Measurements from ENCODE around the gene ARHGEF25. TPM values are rescaled to one million over a fixed set of nuclear protein-coding genes. Genes with fewer than 3 reads are reported as not detected.

Gene ARHGEF25
- total RNA-seq, 6 donors from 2014 or later: 6.6 to 78.6 (median 8.2) TPM

- no peaks in the 10 kb centered on the region for H3K27me3 ChIP-seq
- ATAC-seq (ENCODE audit: low FRiP score in 2 of 2) (no peak), DNase-seq (no peak)
- H3K9me3 ChIP-seq: no peaks in the 10 kb centered on the region
- H3K36me3 ChIP-seq: no peaks in the 10 kb centered on the region
- H3K4me3 ChIP-seq: no peak overlapping the region
- no peaks in the 10 kb centered on the region for H3K4me1 ChIP-seq
- H3K27ac ChIP-seq: no peak overlapping the region
- WGBS, 2 donors: 84% methylated on average over 9 of the region's 9 CpGs
- TF ChIP-seq EP300 (IDR thresholded peaks at IDR 0.05) (no peak), POLR2A (IDR thresholded peaks at IDR 0.05) (no peak), POLR2AphosphoS5 (IDR thresholded peaks at IDR 0.05) (no peak), CTCF (IDR thresholded peaks at IDR 0.05) (no peak)
These were observed 34.5 kb upstream of the ARHGEF25 start for GRCh38 chr12:57576613-57577160.

DNA sequence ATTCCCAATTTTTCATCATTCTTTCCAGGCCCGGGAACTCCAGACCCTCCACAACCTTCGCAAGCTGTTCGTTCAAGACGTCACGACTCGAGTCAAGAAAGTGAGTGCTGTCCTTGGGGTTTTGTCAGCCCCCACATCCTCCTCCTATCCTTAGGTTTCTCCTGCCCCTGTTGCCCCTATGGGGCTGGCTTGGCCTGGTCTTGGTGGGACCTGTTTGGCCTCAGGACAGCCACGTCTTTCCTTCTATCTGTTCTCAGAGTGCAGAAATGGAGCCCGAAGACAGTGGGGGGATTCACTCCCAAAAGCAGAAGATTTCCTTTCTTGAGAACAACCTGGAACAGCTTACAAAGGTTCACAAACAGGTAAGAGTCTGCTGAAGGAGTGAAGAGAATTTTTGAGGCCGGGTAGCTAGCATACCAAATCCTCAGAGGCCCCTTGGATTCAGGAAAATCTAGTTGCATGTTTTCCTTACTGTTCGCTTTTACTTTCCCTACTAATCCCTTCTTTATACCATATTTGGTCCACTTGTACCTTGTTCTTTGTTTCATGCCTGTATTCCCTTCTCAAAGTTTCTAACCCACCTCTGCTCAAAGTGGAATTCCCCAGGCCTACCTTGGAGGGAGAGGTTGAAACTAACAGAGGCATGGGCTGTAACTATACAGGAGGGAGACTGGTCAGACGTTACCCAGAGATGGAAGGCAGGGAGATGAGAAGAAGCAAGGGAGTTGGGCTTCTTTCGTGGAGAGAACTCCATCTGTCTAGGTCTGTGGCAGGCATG, 33.1 kb upstream of the ARHGEF25 start:
- TF ChIP-seq POLR2AphosphoS5 (IDR thresholded peaks at IDR 0.05) (no peak), POLR2A (IDR thresholded peaks at IDR 0.05) (no peak), EP300 (IDR thresholded peaks at IDR 0.05) (no peak), CTCF (IDR thresholded peaks at IDR 0.05) (no peak)

DNA sequence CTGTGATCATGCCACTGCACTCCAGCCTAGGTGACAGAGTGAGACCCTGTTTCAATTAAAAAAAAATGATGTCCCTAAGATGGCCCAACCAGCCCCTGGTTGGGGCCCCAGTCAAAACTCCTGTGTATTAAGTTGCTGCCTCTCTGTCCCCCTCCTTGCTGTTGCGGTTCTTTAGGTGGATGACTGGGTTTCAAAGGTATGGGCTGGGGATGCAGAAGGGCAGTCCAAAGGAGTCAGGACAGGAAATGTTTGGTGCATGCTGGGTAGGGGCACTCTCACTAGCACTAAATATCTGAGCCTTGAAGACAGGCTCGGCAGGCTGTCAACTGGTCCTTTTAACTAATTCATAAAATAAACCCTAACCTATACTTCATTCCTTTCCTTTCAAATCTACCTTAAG, 32.2 kb upstream of the ARHGEF25 start:
- WGBS, 2 donors: 50 to 88% methylated on average over 1 to 2 of the region's 2 CpGs
- no peak for TF ChIP-seq CTCF (IDR thresholded peaks at IDR 0.05)
- no peak for TF ChIP-seq POLR2A (IDR thresholded peaks at IDR 0.05)
- no peak for TF ChIP-seq POLR2AphosphoS5 (IDR thresholded peaks at IDR 0.05)
- no peak for TF ChIP-seq EP300 (IDR thresholded peaks at IDR 0.05)
- H3K36me3 ChIP-seq: no peaks in the 10 kb centered on the region
- ATAC-seq (ENCODE audit: low FRiP score in 2 of 2) (no peak), DNase-seq (no peak)
- no peak overlapping the region for H3K4me3 ChIP-seq
- peaks cover 0 to 5% (median 0%) of the 10 kb centered on the region in 4 donors for H3K4me1 ChIP-seq
- H3K27ac ChIP-seq: no peak overlapping the region
- H3K27me3 ChIP-seq: no peaks in the 10 kb centered on the region
- no peaks in the 10 kb centered on the region for H3K9me3 ChIP-seq

More for the DNA sequence above, 33.1 kb upstream of the ARHGEF25 start:
- Histone ChIP-seq H3K4me3 (no peak overlapping the region), H3K27me3 (no peaks in the 10 kb centered on the region), H3K4me1 (peaks cover 0 to 2% (median 0%) of the 10 kb centered on the region in 4 donors), H3K27ac (no peak overlapping the region), H3K9me3 (no peaks in the 10 kb centered on the region), H3K36me3 (no peaks in the 10 kb centered on the region)
- DNase-seq (no peak), ATAC-seq (ENCODE audit: low FRiP score in 2 of 2) (no peak)
- WGBS, 2 donors: 84 to 88% methylated on average over 12 of the region's 12 CpGs

DNA sequence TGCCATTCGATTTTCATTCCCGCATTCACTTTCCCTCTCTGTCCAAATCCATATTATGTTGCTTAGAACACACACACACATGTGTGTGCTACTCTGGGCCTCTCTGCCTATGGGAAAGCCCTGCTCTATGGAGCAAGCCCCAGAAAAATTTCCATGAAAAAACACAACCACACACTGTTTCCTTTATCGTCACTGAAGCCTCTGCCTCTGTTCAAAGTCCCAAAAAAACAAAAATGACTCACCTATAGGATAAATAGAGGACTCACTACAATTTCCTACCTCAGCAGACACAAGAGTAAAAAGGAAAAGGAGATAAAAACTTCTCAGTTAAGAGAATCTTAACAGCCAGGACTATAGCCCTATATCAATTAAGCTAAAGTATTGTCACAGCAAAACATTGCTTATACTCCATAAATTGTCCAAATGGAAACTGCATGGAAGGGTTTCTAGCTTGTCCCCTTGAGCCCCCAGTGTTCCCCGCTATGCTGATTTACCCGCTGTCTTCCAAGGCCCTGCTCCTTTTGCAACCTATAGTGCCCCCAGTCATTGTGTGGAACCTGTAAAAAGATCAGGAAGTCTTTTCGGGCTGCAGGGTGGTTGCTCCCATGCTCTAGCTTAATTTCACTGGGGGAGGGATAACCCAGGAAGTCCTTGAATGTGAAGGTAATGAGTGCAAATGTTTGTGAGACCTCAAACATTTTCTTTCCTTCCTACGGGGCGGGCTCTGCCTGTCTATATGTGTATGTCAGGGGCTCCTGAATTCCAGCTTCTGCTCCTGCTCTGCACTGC, 31.4 kb upstream of the ARHGEF25 start:
- 89 to 92% methylated on average over 8 of the region's 8 CpGs for WGBS, 2 donors
- no peak overlapping the region for H3K27ac ChIP-seq
- ATAC-seq (ENCODE audit: low FRiP score in 2 of 2): no peak
- no peak for DNase-seq
- no peaks in the 10 kb centered on the region for H3K27me3 ChIP-seq
- peaks cover 0 to 5% (median 0%) of the 10 kb centered on the region in 4 donors for H3K4me1 ChIP-seq
- H3K4me3 ChIP-seq: no peak overlapping the region
- no peak for TF ChIP-seq POLR2A (IDR thresholded peaks at IDR 0.05)
- no peak for TF ChIP-seq CTCF (IDR thresholded peaks at IDR 0.05)
- TF ChIP-seq EP300 (IDR thresholded peaks at IDR 0.05): no peak
- no peak for TF ChIP-seq POLR2AphosphoS5 (IDR thresholded peaks at IDR 0.05)
- H3K9me3 ChIP-seq: no peaks in the 10 kb centered on the region
- H3K36me3 ChIP-seq: no peaks in the 10 kb centered on the region

All from upper lobe of left lung (tissue), 6 donors.